A549 treated with DMSO at 1 μM for 4 hours (cell line): Measurements from ENCODE around the gene MGRN1. TPM values are rescaled to one million over a fixed set of nuclear protein-coding genes. Genes with fewer than 3 reads are reported as not detected.

Experiments
- total RNA-seq: library from RNA; stranded (reverse); fragments of 200-300 nt; extraction: Qiagen RNA extraction; gene quantifications from 5 replicates; pipeline ENCODE4 v1.2.3, GENCODE V29; 2022; ENCODE audit warnings: low read depth

MGRN1 gene
- total RNA-seq: 36.8 to 44.4 TPM (median 39.7 TPM) in 5 replicates

DNA sequence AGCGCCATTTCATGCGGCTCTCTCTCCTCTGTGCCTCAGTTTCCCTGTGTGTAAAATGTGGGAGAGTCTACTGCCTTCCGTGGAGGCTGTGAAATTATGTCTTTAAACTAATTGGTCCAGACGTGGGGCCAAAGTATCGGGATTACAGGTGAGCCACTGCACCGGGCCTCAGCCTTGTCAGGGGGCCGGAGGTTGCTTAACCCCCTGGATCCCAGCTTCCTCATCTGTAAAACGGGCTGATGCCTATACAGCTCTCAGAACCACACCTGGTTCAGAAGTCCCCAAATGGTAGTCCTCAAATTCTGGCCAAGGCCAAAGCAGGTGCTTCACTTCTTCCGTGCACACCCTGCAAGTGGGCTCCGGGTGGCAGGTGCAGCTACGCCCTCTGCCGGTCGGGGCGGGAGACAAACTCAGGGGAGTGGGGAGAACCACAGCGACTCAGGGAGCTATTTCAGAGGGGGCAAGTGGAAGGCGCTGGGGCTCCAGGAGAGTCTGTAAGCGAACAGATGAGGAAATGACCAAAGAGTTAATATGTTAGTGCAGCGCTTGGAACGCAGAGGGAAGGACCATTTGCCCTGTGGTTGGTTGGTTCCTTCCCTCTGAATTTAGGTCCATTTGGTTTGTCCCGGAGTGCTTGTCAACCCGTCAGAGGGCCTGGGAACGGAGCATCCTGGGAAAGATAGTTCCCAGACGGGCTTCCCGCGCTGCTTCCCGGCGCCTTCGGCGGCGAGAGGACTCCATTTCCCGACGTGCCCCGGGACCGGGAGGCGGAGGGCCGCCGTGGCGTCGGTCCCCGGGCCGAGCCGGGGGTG, at the start of gene MGRN1:
MGRN1 (plus strand) TSS at position 812 of the 812 bp plus-strand sequence. CDS start 135 bp downstream, outside the sequence.

GRCh38 chr16:4614571-4615383, 9.8 kb upstream of the MGRN1 start, which contains the start of gene UBALD1:
Gene UBALD1 (minus strand): TSS chr16:4614888. CDS start chr16:4614797, 91 bp downstream.

GRCh38 chr16:4693296-4693955, 68.8 kb downstream of the MGRN1 start, which contains the start of gene NUDT16L1:
Gene NUDT16L1 (plus strand): TSS chr16:4693562. CDS start chr16:4693727, 165 bp downstream.

DNA sequence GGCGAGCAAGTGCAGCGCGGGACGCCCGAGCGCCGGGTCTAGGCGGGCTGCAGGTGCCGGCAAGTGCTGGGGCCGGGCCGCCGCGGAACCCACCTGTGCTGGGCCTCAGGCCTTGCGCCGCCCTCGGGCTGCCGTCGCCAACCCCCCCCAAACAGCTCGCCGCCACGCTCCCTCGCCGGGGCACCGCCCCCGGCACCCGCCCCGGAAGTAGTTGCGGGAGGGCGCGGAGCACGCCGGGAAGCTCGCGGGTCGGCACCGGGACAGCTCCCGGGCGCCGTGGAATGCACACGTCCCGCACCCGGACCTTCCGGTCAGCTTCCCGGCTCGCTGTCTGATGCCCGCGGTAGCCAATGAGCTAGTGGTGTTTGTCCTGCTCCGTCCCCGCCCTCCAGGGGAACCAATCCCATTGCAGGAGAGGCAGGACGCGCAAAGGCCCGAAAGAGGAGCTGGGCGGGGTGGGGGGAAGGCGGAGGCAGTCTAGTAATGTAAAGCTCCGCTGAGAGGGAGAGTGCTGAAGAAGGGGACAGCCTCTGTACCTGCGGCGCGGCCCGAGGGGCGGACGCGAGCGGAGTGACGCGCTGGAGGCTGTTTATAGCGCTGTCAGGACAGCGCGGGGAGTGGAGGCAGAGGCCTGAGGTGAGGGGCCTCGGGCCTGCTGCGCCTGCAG, 109.6 kb downstream of the MGRN1 start, which contains the start of the genes ANKS3 and DNAAF8:
ANKS3 (minus strand) TSS at position 209 of the 667 bp plus-strand sequence. CDS start 4,122 bp downstream, outside the sequence.
DNAAF8 (plus strand) TSS at position 475 of the 667 bp plus-strand sequence. CDS start 1,978 bp downstream, outside the sequence.

Other genes starting within 250 kb of the MGRN1 start
- 13.8 to 15.7 TPM (median 14.8 TPM) in 5 replicates for gene CORO7, start 208.2 kb upstream of the MGRN1 start, total RNA-seq
- 60.7 to 81.7 TPM (median 78.2 TPM) in 5 replicates for gene DNAJA3, start 199.0 kb upstream of the MGRN1 start, total RNA-seq
- 41.4 to 49.9 TPM (median 44.9 TPM) in 5 replicates for gene NMRAL1, start 150.2 kb upstream of the MGRN1 start, total RNA-seq
- gene HMOX2, start 148.4 kb upstream of the MGRN1 start, total RNA-seq: 51.0 to 60.9 TPM (median 56.8 TPM) in 5 replicates
- gene CDIP1, start 86.1 kb upstream of the MGRN1 start, total RNA-seq: 8.0 to 12.2 TPM (median 10.7 TPM) in 5 replicates
- not detected in 5 replicates for gene C16orf96, start 68.5 kb upstream of the MGRN1 start, total RNA-seq
- 38.6 to 62.1 TPM (median 52.4 TPM) in 5 replicates for gene UBALD1, start 9.9 kb upstream of the MGRN1 start, total RNA-seq
- 17.3 to 25.8 TPM (median 22.0 TPM) in 5 replicates for gene NUDT16L1, start 68.7 kb downstream of the MGRN1 start, total RNA-seq
- 20.8 to 27.7 TPM (median 26.1 TPM) in 5 replicates for gene ANKS3, start 109.4 kb downstream of the MGRN1 start, total RNA-seq
- gene DNAAF8, start 109.7 kb downstream of the MGRN1 start, total RNA-seq: 0.46 to 1.6 TPM (median 1.2 TPM) in 5 replicates
- 7.6 to 9.8 TPM (median 8.7 TPM) in 5 replicates for gene ZNF500, start 142.3 kb downstream of the MGRN1 start, total RNA-seq
- not detected in 5 replicates for gene SEPTIN12, start 163.5 kb downstream of the MGRN1 start, total RNA-seq
- gene SMIM22, start 170.5 kb downstream of the MGRN1 start, total RNA-seq: 0.38 TPM in 1 of 5 replicates, not detected in the others
- 8.9 to 16.1 TPM (median 12.1 TPM) in 5 replicates for gene ROGDI, start 177.8 kb downstream of the MGRN1 start, total RNA-seq
- 37.2 to 47.5 TPM (median 43.6 TPM) in 5 replicates for gene GLYR1, start 222.5 kb downstream of the MGRN1 start, total RNA-seq
- 26.9 to 31.5 TPM (median 30.2 TPM) in 5 replicates for gene UBN1, start 222.7 kb downstream of the MGRN1 start, total RNA-seq